T-helper 22 cell (primary cell): ENCODE measurements around the gene CPN1.
"Not testable (repeated sequence)": the region's sequence is repeated elsewhere in the genome, so short reads cannot be mapped to it uniquely, and the experiment has no call there.

Experiments
- DNase-seq: peaks from one replicate; pipeline ENCODE4 v3.0.0-alpha.2; 2020; ENCODE audit warnings: low read depth

CPN1 gene

GRCh38 chr10:100081075-100082001, at the start of gene CPN1:
Gene CPN1 (minus strand): TSS chr10:100081869. CDS start chr10:100081625, 244 bp downstream.
- DNase-seq = no peak

GRCh38 chr10:100130831-100131230, 49.2 kb upstream of the CPN1 start:
- no peak for DNase-seq

DNA sequence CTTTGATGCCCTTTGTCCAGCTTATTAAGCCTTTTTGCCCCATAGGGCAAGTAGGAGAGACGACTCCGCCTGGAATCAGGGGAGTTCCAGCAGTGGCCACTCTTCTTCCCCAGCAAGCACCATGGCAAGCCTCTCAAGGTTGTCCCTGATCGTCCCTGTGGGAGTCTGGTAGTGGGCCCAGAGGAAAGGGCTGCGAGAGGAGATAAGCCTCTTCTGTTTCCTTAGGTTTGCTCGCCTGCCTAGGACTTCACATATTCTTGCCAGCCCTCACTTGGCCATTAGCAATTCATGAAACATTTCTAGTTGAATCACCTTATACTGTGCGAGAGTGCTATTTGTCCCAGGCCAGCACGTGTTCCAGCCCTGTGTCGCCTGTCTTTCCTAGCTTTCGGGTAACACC, 47.8 kb upstream of the CPN1 start:
- DNase-seq = no peak

- no peak for DNase-seq
Observed at GRCh38 chr10:100128951-100129350, 47.3 kb upstream of the CPN1 start.

DNA sequence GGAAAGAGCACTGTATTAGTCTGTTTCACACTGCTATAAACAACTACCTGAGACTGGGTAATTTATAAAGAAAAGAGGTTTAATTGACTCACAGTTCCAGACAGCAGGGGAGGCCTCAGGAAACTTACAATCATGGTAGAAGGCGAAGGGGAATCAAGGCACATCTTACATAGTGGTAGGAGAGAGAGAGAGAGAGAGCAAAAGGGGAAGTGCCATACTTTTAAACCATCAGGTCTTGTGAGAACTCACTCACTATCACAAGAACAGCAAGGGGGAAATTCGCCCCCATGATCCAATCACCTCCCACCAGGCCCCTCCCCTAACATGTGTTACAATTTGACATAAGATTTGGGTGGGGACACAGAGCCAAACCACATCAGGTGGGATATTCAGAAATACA, 43.7 kb upstream of the CPN1 start:
- DNase-seq = not testable (repeated sequence)

DNA sequence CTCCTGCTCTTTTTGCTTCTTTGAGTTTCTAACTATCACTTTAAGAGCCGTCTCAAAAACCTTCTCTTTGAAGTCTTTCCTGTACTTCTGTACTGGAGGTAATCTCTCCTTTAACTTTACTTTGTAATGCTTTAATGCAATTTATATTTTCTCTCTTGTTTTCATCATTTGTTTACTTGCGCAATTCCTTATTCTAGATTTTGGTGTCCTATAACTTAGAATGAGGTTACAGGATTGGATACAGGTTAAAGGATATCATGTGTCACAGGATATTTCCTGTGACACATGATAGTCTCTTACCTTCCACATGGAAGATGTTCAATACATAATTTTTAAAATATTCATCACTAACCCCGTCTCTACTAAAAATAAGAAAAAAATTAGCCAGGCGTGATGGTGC, 42.4 kb upstream of the CPN1 start:
- no peak for DNase-seq

GRCh38 chr10:100122780-100123179, 41.1 kb upstream of the CPN1 start:
- DNase-seq = no peak

GRCh38 chr10:100120550-100120949, 38.9 kb upstream of the CPN1 start:
- DNase-seq = no peak

- no peak for DNase-seq
Observed at GRCh38 chr10:100119726-100120125, 38.1 kb upstream of the CPN1 start.

- no peak for DNase-seq
Observed at GRCh38 chr10:100114976-100115770, 33.5 kb upstream of the CPN1 start.

GRCh38 chr10:100114460-100114859, 32.8 kb upstream of the CPN1 start:
- DNase-seq = no peak

DNA sequence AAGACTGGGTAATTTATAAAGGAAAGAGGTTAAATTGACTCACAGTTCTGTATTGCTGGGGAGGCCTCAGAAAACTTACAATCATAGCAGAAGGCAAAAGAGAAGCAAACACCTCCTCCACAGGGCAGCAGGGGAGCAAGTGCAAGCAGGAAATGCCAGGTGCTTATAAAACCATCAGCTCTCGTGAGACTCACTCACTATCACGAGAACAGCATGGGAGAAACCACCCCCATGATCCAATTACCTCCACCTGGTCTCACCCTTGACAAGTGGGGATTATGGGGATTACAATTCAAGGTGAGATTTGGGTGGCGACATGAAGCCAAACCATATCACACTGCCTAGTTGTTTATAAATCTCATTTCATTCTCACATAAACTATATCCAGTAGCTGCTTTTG, 28.0 kb upstream of the CPN1 start:
- no peak for DNase-seq

- no peak for DNase-seq
Observed at GRCh38 chr10:100106865-100107264, 25.2 kb upstream of the CPN1 start.

DNA sequence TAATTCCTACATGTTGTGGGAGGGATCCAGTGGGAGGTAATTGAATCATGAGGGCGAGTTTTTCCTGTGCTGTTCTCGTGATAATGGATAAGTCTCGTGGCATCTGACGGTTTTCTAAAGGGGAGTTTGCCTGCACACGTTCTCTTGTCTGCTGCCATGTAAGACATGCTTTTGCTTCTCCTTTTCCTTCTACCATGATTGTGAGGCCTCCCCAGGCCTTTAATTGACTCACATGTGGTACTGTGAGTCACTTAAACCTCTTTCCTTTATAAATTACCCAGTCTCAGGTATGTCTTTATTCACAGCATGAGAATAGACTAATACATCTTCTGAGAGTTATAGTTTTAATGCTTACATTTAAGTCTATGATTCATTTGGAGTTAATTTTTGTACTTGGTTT, 22.6 kb upstream of the CPN1 start:
- no peak for DNase-seq

GRCh38 chr10:100103581-100103980, 21.9 kb upstream of the CPN1 start:
- DNase-seq = no peak

DNA sequence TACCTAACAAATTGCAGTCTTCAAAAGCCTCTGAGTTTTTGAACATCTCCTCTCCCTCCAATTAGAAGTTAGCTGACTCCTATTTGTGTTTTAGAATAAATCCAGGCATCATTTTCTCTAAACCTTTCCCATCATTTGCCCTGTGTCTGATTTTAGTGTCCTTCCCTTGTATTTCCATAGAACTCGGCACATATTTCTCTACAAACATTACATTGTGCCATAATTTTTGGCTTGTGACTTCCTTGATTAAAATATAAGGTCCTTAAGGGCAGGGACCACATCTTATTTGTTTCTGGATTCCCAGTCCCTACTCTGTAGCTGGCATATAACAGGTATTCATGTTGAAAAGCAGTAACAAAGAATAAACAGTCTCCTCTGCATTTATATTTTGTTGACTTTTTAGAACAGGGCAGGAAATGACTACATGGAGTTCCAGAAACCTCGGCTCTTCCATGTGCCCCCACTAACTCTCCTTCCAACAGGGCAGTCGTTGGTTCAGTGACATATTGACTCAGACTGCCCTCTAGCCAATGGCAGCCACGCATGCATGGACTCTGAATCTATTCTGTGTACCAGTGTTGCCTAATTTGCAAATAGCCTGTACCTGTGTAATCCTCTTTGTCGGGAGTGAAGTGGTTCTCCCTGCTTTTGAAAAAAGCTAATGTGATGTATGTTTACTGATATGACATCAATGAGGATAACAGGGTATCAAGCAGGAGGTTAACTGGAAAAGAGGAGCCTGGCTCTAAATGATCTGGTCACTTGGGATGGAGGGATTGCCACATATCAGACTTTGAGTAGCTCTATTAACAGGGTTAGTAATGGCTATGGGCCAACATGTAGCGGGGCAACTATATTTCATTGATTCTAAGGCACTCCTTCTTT, 19.8 kb upstream of the CPN1 start:
- no peak for DNase-seq

- no peak for DNase-seq
Observed at GRCh38 chr10:100100651-100101184, 19.0 kb upstream of the CPN1 start.

- no peak for DNase-seq
Observed at GRCh38 chr10:100089241-100089640, 7.6 kb upstream of the CPN1 start.

- not testable (repeated sequence) for DNase-seq
Observed at GRCh38 chr10:100086708-100087107, 5.0 kb upstream of the CPN1 start.

DNA sequence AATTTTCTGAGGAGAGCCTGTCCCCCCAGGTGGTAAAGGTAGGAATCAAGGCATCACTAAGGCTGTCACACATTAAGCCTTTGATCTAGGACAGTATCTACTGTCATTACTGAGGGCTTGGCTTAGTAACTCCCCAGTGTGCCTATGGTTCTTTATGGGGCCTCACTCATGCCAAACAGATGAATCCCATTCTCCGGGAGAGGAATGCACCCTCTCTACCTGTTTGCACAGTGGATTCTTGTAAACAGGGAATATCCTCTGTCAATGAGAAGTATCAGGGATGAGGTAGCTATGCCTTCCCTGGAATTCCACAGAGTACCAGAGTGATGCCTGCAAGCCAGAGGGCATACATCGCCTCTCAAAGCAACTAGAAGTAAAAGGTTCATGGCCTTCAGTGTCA, 3.9 kb upstream of the CPN1 start:
- no peak for DNase-seq

DNA sequence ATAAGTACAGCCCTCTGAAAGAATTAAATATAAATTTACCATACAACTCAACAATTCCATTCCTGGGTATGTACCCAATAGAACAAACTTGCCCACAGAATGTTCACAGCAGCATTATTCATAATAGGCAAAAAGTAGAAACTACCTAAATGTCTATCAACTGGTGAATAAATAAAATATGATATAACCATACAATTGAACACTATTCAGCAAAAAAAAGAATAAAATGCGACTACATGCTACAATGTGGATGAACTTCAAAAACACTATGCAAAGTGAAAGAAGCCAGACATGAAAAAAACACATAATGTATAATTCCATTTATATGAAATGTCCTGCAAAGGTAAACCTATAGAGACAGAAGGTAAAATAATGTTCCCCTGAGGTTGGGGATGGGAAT, 2.0 kb upstream of the CPN1 start:
- no peak for DNase-seq

DNA sequence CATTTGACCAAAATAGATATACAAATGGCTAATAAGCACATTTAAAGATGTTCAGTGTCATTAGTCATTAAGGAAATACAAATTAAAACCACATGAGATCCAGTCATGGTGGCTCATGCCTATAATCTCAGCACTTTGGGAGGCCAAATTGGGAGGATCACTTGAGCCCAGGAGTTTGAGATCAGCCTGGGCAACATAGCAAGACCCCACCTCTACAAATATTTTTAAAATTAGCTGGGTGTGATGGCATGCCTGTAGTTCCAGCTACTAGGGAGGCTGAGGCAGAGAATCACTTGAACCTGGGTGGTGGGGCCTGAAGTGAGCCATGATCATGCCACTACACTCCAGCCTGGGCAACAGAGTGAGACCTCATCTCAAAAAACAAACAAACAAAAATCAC, 607 bp upstream of the CPN1 start:
- not testable (repeated sequence) for DNase-seq
